Coronary artery (tissue), 2 donors: ENCODE data around the gene XPR1.
"Not testable (repeated sequence)": the region's sequence is repeated elsewhere in the genome, so short reads cannot be mapped to it uniquely, and the experiment has no call there.

ENCODE experiments used
- DNase-seq: peaks from one replicate; pipeline ENCODE4 v3.0.0-alpha.2; 2017; ENCODE audit warnings: low spot score
- H3K27ac ChIP-seq, 2 donors: fragments of 200-600 bp; sonication (generic); one replicate each; pipeline ENCODE4 v1.5.1; 2016 to 2019
- H3K4me3 ChIP-seq: fragments of 200-600 bp; sonication (generic); 2 replicates; pipeline ENCODE4 v1.5.1; 2016; ENCODE audit warnings: mild to moderate bottlenecking, moderate library complexity
- TF ChIP-seq, protein P1 (sequence below): fragments of 200-600 bp; sonication (generic); IDR thresholded peaks from one replicate; pipeline ENCODE4 v1.5.1; 2019; ENCODE audit warnings: antibody characterized with exemption

The XPR1 gene

DNA sequence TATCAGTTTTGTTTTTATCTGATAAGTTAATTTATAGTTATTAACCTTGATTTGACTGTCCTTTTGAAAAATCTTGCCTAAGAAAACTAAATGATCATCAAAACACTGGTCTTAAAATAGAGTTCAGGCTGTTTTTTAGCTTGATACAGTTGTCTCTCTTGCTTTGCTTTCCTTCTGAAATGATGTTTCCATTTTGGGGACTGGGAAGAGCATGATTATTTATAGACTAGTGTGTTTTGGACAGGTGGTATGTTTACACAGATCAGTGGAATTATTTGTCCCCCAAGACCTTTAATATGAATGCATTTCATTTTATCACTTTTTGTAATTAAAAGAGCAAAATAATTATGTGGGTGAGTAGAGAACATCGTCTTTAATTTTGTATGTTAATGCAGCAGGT, 90.8 kb downstream of the XPR1 start:
- Histone ChIP-seq H3K4me3 (no peak overlapping the region), H3K27ac (no peak overlapping the region)
- TF ChIP-seq, protein P1, sequence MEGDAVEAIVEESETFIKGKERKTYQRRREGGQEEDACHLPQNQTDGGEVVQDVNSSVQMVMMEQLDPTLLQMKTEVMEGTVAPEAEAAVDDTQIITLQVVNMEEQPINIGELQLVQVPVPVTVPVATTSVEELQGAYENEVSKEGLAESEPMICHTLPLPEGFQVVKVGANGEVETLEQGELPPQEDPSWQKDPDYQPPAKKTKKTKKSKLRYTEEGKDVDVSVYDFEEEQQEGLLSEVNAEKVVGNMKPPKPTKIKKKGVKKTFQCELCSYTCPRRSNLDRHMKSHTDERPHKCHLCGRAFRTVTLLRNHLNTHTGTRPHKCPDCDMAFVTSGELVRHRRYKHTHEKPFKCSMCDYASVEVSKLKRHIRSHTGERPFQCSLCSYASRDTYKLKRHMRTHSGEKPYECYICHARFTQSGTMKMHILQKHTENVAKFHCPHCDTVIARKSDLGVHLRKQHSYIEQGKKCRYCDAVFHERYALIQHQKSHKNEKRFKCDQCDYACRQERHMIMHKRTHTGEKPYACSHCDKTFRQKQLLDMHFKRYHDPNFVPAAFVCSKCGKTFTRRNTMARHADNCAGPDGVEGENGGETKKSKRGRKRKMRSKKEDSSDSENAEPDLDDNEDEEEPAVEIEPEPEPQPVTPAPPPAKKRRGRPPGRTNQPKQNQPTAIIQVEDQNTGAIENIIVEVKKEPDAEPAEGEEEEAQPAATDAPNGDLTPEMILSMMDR = no peak
- DNase-seq = no peak

DNA sequence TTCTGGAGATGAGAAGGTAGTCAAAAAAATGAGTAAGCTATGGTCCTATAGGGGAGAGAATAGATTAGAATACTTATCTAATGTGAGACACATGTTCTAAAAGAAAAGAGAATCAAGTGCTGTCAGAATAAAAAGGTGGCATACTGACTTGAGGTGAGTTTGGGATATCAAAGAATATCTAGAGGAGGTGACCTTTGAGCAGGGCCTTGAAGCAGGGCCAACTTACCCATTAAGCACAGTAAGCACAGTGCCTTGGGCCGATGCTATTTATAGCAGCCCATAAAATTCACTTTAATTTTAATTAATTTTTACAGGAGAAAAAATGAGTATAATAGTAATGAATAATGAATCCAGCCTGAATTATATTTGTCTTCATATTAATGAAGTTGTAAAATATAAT, 92.2 kb downstream of the XPR1 start:
- Histone ChIP-seq H3K4me3 (no peak overlapping the region), H3K27ac (no peak overlapping the region)
- DNase-seq = no peak
- TF ChIP-seq, protein P1 = no peak

DNA sequence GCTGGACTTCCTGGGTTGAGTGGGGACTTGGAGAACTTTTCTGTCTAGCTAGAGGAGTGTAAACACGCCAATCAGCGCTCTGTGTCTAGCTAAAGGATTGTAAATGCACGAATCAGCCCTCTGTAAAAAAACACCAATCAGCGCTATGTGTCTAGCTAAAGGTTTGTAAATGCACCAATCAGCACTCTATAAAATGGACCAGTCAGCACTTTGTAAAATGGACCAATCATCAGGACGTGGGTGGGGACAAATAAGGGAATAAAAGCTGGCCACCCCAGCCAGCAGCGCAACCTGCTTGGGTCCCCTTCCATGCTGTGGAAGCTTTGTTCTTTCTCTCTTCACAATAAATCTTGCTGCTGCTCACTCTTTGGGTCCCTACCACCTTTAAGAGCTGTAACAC, 94.2 kb downstream of the XPR1 start:
- not testable (repeated sequence) for H3K4me3 ChIP-seq, H3K27ac ChIP-seq, DNase-seq

DNA sequence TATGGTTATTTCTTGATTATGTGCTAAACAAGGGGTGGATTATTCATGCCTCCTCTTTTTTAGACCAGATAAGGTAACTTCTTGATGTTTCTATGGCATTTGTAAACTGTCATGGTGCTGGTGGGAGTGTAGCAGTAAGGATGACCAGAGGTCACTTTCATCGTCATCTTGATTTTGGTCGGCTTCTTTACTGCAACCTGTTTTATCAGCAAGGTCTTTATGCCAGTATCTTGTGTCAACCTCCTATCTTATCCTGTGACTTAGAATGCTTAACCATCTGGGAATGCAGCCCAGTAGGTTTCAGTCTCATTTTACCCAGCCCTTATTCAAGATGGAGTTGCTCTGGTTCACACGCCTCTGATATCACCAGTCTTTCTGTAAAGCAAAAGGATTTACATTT, 95.9 kb downstream of the XPR1 start:
- H3K27ac ChIP-seq, DNase-seq, H3K4me3 ChIP-seq: not testable (repeated sequence)

DNA sequence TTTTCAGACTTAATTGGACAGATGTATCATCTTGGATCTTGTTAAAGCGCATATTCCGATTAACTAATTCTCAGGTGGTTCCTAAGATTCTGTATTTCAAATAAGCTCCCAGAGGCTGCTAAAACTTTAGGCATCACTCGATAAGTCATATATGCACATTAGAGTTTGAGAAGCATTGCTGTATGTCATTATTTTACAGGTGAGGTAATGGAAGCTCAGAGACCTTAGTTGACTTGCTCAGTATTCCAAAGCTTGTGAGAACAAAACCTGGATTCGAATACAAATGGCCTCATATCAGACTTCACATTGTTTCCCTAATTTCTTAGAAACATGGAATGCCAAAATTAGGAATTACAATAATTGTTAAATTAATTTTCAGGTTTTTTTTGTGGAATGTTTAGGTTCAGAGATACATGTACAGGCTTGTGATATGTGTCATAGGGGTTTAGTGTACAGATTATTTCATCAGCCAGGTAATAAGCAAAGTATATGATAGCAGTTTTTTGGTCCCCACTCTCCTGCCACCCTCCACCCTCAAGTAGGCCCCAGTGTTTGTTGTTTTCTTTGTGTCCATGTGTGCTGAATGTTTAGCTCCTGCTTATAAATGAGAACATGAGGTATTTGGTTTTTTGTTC, 96.8 kb downstream of the XPR1 start:
- no peak overlapping the region for H3K4me3 ChIP-seq
- TF ChIP-seq, protein P1 = no peak
- no peak overlapping the region for H3K27ac ChIP-seq
- no peak for DNase-seq

DNA sequence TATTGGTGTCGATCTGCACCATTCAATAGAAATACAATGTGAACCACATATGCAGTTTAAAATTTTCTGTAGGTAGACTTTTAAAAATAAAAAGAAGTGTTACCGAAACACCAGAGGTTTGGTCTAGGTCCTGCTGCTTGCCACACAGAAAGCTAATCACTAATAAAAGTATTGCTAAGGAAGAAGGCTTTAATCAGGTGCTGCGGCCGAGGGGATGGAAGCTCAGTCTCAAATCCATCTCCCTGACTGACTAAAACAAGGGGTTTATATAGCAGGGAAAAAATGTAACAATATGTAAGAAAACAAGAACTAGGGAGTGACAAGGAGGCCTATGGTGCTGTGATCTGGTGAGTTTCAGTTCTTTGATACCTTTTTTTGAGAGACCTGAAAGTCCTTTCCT, 99.3 kb downstream of the XPR1 start:
- Histone ChIP-seq H3K4me3 (no peak overlapping the region), H3K27ac (no peak overlapping the region)
- no peak for DNase-seq
- TF ChIP-seq, protein P1 = no peak

DNA sequence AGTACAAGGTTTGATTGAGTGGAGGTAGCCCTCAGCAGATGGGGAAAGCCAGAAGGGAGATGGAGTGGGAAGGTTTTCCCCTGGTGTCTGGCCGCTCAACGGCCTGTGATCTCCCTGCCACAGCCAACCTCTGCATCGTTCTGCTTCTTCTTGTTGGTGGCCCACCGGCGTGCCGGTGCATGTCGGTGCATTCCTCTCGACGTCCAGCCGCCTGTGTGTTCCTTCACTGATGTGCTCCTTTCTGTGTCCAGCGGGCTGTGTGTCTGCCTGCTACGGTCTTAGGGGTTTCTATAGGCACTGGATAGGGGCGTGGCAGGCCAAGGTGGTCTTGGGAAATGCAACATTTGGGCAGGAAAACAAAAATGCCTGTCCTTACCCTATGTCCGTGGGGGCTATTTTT, 101.0 kb downstream of the XPR1 start:
- DNase-seq = no peak
- TF ChIP-seq, protein P1 = no peak
- Histone ChIP-seq H3K27ac (no peak overlapping the region), H3K4me3 (no peak overlapping the region)

DNA sequence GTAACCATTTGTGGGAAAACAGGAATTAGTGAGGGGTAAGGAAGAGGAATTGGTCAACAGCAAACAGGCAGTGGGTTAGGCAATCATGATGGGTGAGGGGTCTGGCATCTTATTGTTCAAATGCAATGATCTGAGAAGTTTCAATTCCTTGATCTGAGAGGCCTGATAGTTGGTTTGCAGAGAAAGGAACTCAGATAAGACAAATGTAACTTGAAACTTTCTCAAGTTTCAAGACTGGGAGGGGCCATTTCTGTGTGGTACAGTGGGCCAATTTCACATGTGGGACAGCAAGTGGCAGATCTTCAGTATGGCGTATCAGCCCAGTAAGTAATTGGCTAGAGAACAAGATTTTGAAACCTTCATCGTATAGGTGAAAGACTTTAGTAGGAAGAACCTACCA, 102.5 kb downstream of the XPR1 start:
- TF ChIP-seq, protein P1 = no peak
- H3K4me3 ChIP-seq = no peak overlapping the region
- no peak overlapping the region for H3K27ac ChIP-seq
- DNase-seq = no peak
